ENCODE data around the gene TMEM263.
A peak's percentile ranks its signal among the peaks of the same experiment; 100 is the strongest.
"Not testable (repeated sequence)": the region's sequence is repeated elsewhere in the genome, so short reads cannot be mapped to it uniquely, and the experiment has no call there.

Gene TMEM263

DNA sequence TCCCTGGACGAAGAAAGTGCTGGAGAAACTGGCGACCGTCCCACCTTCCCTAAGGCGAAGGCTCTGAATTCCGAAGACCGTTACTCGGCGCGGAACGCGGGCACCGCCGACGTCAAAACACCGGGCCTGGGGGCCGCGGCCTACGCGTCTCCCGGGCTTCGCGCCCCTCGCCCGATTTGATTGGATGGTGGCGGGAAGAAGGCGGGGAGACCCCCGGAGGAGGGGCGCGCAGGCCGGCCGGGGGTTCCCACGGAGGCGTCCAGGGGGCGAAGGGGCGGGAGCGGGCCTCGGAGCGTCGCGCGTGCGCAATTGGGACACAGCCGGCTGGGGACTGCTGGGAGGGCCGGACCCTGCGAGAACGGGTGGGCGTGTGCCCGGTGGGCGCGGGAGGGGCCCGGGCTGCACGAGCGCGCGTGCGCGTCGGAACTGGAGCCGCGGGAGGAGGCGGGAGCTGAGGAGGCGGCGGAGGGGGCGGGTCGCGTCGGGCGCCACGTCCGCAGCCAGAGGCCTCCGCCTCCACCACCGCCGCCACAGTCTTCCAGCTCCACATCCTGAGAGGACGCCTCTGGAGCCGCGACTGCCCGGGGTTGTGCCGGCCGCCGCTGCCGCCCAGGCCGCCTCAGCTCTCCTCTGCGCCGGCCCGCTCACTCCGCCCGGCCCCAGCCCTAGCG is at the start of gene TMEM263:
Gene TMEM263 (plus strand): TSS at position 531 of the 671 bp plus-strand sequence. CDS start 11,210 bp downstream, outside the sequence.
- FAIRE-seq = no peak

- FAIRE-seq = no peak
Measured at GRCh38 chr12:106906715-106907114, 49.0 kb upstream of the TMEM263 start.

- FAIRE-seq = no peak
Measured at GRCh38 chr12:106907411-106907810, 48.3 kb upstream of the TMEM263 start.

DNA sequence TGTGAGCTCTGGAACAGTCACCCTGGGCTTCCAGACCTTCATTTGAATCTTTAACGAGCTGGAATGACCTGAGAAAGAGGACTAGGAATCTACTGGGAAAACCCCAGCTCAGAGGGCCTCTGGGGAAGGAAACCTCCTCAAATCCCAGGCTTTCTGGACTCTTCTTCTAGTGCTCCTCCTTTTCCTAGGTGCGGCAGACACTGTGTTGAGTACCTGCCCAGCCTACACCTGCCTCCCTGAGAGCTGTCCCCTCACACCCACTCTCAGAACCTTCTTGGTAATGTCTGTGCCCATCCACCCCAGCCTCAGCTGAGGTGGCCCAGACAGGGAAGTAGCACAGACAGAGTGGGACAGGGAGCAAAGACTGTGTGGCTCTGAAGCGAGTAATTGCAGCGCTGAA is 47.9 kb upstream of the TMEM263 start:
- FAIRE-seq = no peak

- FAIRE-seq = no peak
Measured at GRCh38 chr12:106908561-106908960, 47.1 kb upstream of the TMEM263 start.

DNA sequence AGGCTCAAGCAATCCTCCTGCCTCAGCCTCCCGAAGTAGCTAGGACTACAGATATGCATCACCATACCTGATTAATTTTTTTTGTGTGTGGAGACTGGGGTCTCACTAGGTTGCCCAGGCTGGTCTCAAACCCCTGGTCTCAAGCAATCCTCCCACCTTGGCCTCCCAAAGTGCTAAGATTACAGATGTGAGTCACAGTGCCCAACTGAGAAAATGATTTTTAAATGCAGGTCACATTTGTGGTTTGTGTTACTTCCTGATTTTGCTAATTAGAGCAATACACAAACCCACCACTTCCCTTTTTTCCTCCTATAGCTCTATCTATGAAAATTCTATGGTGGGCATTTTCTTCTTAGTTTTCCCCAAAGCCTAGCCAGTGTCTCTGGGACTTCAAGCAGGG is 45.5 kb upstream of the TMEM263 start:
- FAIRE-seq = no peak

DNA sequence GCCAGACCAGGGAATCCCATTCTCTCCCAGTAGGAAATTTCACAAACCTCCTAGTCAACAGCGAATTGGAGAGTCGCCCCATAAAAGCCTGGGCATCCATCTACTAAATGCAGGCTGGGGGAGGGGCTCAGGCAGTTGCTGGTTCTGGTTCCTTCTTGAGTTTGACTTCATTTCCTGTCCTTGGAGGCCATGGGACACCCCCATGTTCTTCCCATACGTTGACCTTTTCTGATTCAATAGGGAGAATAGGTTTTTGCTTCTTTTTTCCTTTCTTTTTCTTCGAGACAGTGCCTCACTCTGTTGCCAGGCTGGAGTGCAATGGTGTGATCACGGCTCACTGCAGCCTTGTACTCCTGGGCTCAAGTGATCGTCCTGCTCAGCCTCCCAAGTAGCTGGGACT is 44.1 kb upstream of the TMEM263 start:
- no peak for FAIRE-seq

- FAIRE-seq = no peak
Measured at GRCh38 chr12:106913456-106913855, 42.3 kb upstream of the TMEM263 start.

GRCh38 chr12:106914796-106915634 is 40.7 kb upstream of the TMEM263 start:
- no peak for FAIRE-seq

DNA sequence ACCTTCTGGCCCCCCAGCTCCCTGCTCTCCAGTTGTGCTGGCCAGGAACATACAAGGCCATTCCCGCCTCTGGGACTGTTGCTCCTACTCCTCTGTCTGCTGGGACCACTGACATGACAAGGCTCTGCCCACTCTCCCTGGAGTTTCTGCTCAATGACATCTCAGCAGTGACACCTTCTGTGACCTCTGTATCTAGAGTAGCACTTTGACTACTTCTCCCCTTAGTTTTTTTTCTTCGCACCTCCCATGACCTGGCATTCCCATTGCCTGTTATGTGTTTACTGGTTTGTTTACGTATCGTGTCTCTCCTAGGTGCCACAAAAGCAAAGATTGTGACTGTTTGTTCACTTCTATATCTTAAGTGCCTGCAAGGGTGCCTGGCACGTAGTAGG is 40.1 kb upstream of the TMEM263 start:
- FAIRE-seq = no peak

DNA sequence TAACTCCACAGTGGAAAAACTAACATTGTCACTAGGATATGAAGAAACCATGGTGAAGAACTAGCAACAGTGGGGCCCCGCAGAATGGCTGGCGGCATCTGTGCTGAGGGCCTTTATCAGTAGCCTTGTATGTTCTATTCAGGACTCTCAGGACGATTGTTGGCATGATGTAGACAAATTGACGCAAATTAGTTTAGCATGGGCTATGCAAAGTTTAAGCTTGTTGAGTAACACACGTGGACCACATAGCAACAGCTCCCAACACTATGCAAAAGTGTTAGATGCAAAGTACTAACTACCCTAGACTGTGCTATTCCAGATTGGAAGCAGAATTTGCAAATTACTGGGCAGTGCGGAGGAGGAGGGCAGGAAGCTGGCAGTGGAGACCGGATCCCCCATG is 38.2 kb upstream of the TMEM263 start:
- FAIRE-seq = no peak

DNA sequence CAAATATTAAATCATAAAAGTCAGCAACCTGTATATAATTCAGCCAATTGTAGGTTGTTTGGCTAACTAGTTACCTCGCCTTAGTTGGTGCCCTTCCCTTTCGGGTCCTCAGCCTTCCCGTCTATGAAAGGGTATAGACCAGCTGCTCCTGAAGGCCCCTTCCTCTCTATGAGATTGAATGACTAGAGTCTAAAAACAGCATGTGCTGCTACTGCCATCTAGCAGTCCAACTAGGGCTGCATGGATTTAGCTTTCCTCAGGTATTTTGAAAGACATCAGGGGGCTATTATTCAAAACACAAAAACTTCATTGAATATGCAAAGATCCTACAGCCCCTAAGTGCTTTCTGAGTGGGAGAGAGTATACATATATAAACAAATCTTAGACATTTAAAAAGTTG is 37.0 kb upstream of the TMEM263 start:
- no peak for FAIRE-seq

DNA sequence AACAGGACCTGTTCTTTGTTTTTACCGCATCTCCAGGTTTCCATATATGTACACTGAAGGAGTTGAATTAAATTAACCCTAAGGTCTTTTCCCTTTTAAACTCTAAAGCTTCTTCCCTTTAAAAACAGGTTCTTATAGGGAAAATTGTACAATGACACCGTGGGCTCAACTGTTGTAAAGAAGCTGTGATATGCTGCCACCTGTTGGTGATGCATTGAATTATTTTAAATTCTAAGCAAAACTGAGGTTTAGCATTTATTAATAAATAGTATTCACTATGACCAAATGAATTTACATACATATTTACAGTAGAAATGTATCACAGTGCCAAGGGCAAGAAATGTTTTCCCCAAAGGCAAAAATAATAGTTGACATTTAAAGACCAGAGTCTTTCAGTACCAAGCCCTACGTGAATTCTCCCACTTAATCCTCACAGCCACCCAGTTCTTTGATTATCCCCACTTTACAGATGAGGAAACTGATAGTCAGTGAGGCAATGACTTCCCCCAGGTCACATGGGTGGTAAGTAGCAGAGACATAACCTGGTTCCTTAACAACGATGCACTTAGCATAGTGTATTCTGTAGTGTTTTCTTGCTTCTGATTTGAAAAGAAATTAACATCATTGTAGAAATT is 35.7 kb upstream of the TMEM263 start:
- FAIRE-seq = no peak

DNA sequence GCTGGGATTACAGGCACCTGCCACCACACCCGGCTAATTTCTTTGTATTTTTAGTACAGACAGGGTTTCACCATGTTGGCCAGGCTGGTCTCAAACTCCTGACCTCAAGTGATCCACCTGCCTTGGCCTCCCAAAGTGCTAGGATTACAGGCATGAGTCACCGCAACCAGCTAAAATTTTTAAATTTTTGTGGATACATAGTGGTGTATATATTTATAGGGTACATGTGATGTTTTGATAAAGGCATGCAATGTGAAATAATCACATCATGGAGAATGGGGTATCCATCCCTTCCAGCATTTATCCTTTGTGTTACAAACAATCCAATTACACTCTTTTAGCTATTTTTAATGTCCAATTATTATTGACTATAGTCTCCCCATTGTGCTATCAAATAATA is 33.7 kb upstream of the TMEM263 start:
- FAIRE-seq = not testable (repeated sequence)

GRCh38 chr12:106923594-106923993 is 32.1 kb upstream of the TMEM263 start:
- not testable (repeated sequence) for FAIRE-seq

DNA sequence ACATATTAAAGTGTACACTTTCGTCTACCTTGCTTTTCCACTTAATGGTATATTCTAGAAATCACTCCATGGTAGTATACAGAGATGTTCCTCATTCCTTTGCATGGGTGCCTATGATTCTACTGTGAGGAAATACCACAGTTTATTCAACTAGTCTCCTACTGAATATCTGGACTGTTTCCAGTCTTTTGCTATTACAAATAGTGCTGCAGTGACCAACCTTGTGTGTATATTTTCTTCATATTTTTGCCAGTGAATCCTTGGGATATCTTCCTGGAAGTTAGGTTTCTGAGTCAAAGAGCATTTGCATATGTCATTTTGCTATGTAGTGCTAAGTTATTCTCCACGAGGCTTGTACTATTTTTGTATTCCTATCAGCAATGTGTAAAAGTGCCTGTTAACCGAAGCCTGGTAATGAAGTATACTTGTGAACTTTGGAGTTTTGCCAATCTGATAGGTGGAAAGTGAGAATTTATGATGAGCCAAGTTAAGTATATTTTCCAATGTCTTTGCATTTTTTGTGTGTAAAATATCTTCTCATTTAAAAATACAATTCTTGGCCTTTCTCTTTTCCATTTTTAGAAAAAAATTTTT is 31.3 kb upstream of the TMEM263 start:
- no peak for FAIRE-seq

GRCh38 chr12:106926657-106927056 is 29.1 kb upstream of the TMEM263 start:
- FAIRE-seq = no peak

DNA sequence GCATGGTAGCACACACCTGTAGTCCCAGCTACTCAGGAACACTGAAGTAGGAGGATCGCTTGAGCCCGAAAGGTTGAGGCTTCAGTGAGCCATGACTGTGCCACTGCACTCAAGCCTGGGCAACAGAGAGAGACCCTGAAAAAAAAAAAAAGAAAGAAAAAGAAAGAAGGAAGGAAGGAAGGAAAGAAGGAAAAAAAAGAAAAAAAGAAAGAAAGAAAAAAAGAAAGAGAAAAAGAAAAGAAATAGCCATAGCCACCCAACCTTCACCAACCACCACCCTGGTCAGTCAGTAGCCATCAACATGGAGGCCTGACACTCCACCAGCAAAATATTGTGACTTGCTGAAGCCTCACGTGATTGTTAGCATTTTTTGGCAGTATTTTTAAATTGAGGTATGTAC is 21.4 kb upstream of the TMEM263 start:
- FAIRE-seq = no peak

GRCh38 chr12:106941481-106942156 is 14.1 kb upstream of the TMEM263 start:
- FAIRE-seq = no peak

DNA sequence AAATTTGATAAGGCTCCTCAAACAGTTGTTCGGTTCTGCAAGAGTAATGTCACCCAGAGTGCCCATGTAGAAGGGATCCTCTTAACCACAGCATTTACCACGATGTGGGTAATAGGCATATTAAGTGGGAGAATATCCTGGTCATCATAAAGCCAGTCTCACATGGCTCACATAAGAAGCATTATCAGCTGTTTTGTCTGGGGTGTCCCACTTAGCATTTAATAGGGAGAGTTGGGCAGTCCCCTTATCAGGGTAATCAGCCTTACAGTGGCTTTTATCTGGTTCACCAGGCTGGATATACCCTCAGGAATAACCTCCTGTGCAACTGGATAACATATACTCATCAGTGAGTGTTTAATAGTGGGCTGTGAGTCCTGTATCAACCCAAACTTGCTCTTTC is 12.9 kb upstream of the TMEM263 start:
- FAIRE-seq = no peak

DNA sequence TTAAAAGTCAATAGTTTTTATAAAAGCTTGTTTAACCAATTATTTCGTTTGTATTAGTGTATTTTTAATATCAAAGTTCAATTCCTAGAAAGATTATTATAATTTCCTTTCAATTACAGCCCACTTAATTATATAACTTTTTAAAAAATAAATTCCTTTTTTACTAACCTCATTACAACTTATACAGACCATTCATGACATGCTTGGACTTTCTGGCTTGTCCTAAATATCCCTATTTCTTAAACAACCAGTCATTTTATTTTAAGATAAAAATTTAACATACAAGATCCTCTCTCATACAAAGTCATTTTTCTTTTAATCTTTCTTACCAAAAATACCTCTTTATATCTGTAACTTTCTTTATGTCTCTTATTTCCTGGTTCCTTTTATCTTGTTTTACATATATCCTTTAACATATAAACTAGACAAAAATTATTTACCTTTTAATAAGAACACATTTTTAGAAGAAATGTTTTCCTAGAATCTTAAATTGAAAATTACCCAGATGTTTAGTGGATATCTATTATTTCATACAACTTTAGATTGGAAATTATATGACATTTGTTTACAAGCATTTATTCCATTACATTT is 10.4 kb upstream of the TMEM263 start:
- peak; percentile 75 for FAIRE-seq

- FAIRE-seq = no peak
Measured at GRCh38 chr12:106947461-106947860, 8.2 kb upstream of the TMEM263 start.
